ENCODE data around the gene IL3RA. TPM values are rescaled to one million over a fixed set of nuclear protein-coding genes. Genes with fewer than 3 reads are reported as not detected.

Gene IL3RA
- polyA plus RNA-seq, 1 donor (not counting 4 experiments of a cell fraction or from before 2014, with no cell fraction given) = not detected

GRCh38 chrX:1407035-1407434, 70.5 kb downstream of the IL3RA start:
- no peak overlapping the region for H3K4me2 ChIP-seq (ENCODE audit: control insufficient read depth, extremely low read depth, insufficient read depth, low read depth, low read length)
- H3K27me3 ChIP-seq (ENCODE audit: control insufficient read depth, extremely low read depth, insufficient read depth, low read length) = no peaks in the 10 kb centered on the region
- no peak for FAIRE-seq
- H3K9me3 ChIP-seq (ENCODE audit: control insufficient read depth, low read depth, low read length) = no peaks in the 10 kb centered on the region
- H3K36me3 ChIP-seq (ENCODE audit: control insufficient read depth in 2 of 2, extremely low read depth in 1 of 2, insufficient read depth in 2 of 2, low read length in 2 of 2) = peaks cover 12 to 14% of the 10 kb centered on the region in 2 experiments
- no peak for DNase-seq (ENCODE audit: low read depth, low spot score)
- no peak overlapping the region for H3K4me3 ChIP-seq (ENCODE audit: control insufficient read depth in 2 of 3, extremely low read depth in 1 of 3, insufficient read depth in 2 of 3, low read depth in 1 of 3, low read length in 3 of 3)
- no peaks in the 10 kb centered on the region for H4K20me1 ChIP-seq (ENCODE audit: control insufficient read depth, extremely low read depth, insufficient read depth, low read length)
- H3K4me1 ChIP-seq (ENCODE audit: control insufficient read depth, extremely low read depth, insufficient read depth, low read length) = no peaks in the 10 kb centered on the region
- no peak for TF ChIP-seq CTCF (optimal IDR thresholded peaks at IDR 0.05 in 1 of 3, IDR thresholded peaks at IDR 0.05 in 1 of 3, conservative IDR thresholded peaks at IDR 0.05 in 1 of 3; ENCODE audit: extremely low read depth in 1 of 3, insufficient read depth in 2 of 3, low read length in 3 of 3)
- TF ChIP-seq EZH2 (IDR thresholded peaks at IDR 0.05; ENCODE audit: low read length) = no peak
- H3K9ac ChIP-seq (ENCODE audit: control insufficient read depth, extremely low read depth, insufficient read depth, low read length) = no peak overlapping the region
- H3K9me1 ChIP-seq (ENCODE audit: control insufficient read depth, extremely low read depth, insufficient read depth, low read length) = no peaks in the 10 kb centered on the region
- dilution Hi-C loops (cut with MboI; ENCODE audit: extremely low pct_ligation_motif_present, low sequenced_read_pairs) = no loop called here
- H3K27ac ChIP-seq (ENCODE audit: control insufficient read depth, insufficient read depth, low read length) = no peak overlapping the region
- no peaks in the 10 kb centered on the region for H3K79me2 ChIP-seq (ENCODE audit: control insufficient read depth, insufficient read depth, low read length)
- no peak overlapping the region for H2AFZ ChIP-seq (ENCODE audit: control insufficient read depth, low read length)

GRCh38 chrX:1411326-1411725, 74.7 kb downstream of the IL3RA start:
- H3K4me3 ChIP-seq (ENCODE audit: control insufficient read depth in 2 of 3, extremely low read depth in 1 of 3, insufficient read depth in 2 of 3, low read depth in 1 of 3, low read length in 3 of 3) = no peak overlapping the region
- no peak overlapping the region for H2AFZ ChIP-seq (ENCODE audit: control insufficient read depth, low read length)
- H3K4me2 ChIP-seq (ENCODE audit: control insufficient read depth, extremely low read depth, insufficient read depth, low read depth, low read length) = no peak overlapping the region
- H3K79me2 ChIP-seq (ENCODE audit: control insufficient read depth, insufficient read depth, low read length) = no peaks in the 10 kb centered on the region
- no peaks in the 10 kb centered on the region for H3K27me3 ChIP-seq (ENCODE audit: control insufficient read depth, extremely low read depth, insufficient read depth, low read length)
- H3K36me3 ChIP-seq (ENCODE audit: control insufficient read depth in 2 of 2, extremely low read depth in 1 of 2, insufficient read depth in 2 of 2, low read length in 2 of 2) = peaks cover 7 to 15% of the 10 kb centered on the region in 2 experiments
- no peaks in the 10 kb centered on the region for H3K4me1 ChIP-seq (ENCODE audit: control insufficient read depth, extremely low read depth, insufficient read depth, low read length)
- no peak overlapping the region for H3K27ac ChIP-seq (ENCODE audit: control insufficient read depth, insufficient read depth, low read length)
- DNase-seq (ENCODE audit: low read depth, low spot score) (no peak), FAIRE-seq (no peak)
- H3K9ac ChIP-seq (ENCODE audit: control insufficient read depth, extremely low read depth, insufficient read depth, low read length) = no peak overlapping the region
- TF ChIP-seq EZH2 (IDR thresholded peaks at IDR 0.05; ENCODE audit: low read length) (no peak), CTCF (optimal IDR thresholded peaks at IDR 0.05 in 1 of 3, IDR thresholded peaks at IDR 0.05 in 1 of 3, conservative IDR thresholded peaks at IDR 0.05 in 1 of 3; ENCODE audit: extremely low read depth in 1 of 3, insufficient read depth in 2 of 3, low read length in 3 of 3) (no peak)
- H4K20me1 ChIP-seq (ENCODE audit: control insufficient read depth, extremely low read depth, insufficient read depth, low read length) = no peaks in the 10 kb centered on the region
- dilution Hi-C loops (cut with MboI; ENCODE audit: extremely low pct_ligation_motif_present, low sequenced_read_pairs) = no loop called here
- H3K9me1 ChIP-seq (ENCODE audit: control insufficient read depth, extremely low read depth, insufficient read depth, low read length) = no peaks in the 10 kb centered on the region
- no peaks in the 10 kb centered on the region for H3K9me3 ChIP-seq (ENCODE audit: control insufficient read depth, low read depth, low read length)
